ENCODE data around the gene CYP11A1.

Gene CYP11A1

DNA sequence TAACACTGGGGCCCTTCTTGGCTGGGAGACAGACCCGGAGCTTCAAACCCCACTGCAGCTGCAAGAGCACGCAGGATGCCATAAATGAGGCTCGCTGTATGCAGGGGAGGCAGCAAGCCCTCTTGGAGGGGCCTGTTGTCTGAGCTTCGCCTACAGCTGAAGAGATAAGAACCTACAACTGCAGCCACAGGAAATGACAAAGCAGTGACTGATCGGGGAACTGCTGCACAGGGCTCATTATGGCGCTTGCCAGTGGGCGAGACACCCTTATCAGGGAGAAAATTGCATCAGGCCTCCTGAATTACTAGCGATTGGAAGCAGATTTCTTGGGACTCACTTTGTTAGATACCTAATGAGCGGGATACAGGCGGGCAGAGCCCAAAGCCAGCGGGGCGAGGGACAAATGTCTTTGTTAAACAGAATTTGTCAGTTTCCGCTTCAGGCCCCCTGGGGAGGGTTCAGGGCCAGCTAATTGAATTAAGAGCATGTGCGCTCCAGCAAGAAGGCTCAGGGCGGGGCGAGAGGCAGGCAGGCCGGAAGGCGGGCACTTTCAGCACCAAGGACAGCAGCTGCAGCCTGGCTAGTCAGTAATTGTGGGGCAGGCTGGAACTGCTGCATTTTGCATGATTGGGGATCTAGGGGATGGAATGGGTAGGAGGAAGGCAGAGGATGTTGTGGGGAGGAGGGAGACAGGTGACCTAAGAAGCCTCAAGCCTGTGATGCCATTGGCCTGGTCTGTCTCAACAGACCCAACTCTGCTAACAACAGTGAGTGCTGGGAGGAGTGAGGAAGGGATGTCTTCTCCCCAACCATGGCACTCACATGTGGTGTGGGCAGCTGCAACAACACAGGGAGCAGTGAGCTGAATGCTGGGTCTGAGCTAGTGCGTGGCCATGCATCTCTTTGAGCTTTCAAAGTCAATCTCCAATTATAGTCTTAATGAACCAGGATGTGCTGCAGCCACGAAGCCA is 76.1 kb downstream of the CYP11A1 start:
- Histone ChIP-seq H3K4me3 (ENCODE audit: low read length) (no peak overlapping the region), H3K27ac (ENCODE audit: low read length) (no peak overlapping the region), H3K9me3 (replicated peaks; ENCODE audit: insufficient read depth, low read length) (no peaks in the 10 kb centered on the region), H2AFZ (ENCODE audit: low read length) (no peak overlapping the region), H3K4me2 (ENCODE audit: low read depth, low read length) (no peak overlapping the region), H4K20me1 (ENCODE audit: insufficient read depth, low read length) (no peaks in the 10 kb centered on the region), H3K27me3 (replicated peaks; ENCODE audit: insufficient read depth, low read length) (peaks cover 60% of the 10 kb centered on the region), H3F3A (ENCODE audit: insufficient read depth, low read length) (no peaks in the 10 kb centered on the region), H3K9me2 (replicated peaks; ENCODE audit: insufficient read depth, low read length) (no peaks in the 10 kb centered on the region), H3K36me3 (replicated peaks; ENCODE audit: insufficient read depth, low read length) (no peaks in the 10 kb centered on the region), H3K9ac (ENCODE audit: low read length) (no peak overlapping the region), H3K79me2 (ENCODE audit: low read length) (no peaks in the 10 kb centered on the region), H3K4me1 (ENCODE audit: low read length) (no peaks in the 10 kb centered on the region)
- DNase-seq = peak; percentile 75
- TF ChIP-seq EZH2 (optimal IDR thresholded peaks at IDR 0.05; ENCODE audit: low read depth, low read length) = no peak
- no peak for TF ChIP-seq EZH2phosphoT487 (IDR thresholded peaks at IDR 0.05; ENCODE audit: low read length)
- TF ChIP-seq, protein P1, sequence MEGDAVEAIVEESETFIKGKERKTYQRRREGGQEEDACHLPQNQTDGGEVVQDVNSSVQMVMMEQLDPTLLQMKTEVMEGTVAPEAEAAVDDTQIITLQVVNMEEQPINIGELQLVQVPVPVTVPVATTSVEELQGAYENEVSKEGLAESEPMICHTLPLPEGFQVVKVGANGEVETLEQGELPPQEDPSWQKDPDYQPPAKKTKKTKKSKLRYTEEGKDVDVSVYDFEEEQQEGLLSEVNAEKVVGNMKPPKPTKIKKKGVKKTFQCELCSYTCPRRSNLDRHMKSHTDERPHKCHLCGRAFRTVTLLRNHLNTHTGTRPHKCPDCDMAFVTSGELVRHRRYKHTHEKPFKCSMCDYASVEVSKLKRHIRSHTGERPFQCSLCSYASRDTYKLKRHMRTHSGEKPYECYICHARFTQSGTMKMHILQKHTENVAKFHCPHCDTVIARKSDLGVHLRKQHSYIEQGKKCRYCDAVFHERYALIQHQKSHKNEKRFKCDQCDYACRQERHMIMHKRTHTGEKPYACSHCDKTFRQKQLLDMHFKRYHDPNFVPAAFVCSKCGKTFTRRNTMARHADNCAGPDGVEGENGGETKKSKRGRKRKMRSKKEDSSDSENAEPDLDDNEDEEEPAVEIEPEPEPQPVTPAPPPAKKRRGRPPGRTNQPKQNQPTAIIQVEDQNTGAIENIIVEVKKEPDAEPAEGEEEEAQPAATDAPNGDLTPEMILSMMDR (IDR thresholded peaks at IDR 0.05; ENCODE audit: low read length) = no peak

DNA sequence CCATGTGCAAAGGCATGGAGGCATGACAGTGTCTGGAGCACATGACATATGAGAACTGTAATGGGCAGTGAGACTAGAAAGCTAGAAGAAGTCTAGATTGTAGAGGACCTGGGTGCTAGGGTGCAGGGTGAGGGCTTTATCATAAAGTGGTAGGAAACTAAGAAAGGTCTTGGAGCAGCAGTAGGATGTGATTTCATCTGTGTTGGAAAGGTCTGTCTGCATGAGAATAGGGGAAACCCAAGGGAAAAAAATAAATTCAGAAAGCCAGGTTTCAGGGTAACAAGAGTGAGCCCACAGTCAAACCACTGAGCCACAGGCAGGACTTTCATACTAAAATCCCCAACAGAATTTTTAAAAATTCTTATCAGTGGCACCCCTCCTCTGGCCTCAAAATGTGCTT is 76.8 kb downstream of the CYP11A1 start:
- no peak overlapping the region for H2AFZ ChIP-seq (ENCODE audit: low read length)
- H3K36me3 ChIP-seq (replicated peaks; ENCODE audit: insufficient read depth, low read length) = no peaks in the 10 kb centered on the region
- H3K4me3 ChIP-seq (ENCODE audit: low read length) = no peak overlapping the region
- H3K9ac ChIP-seq (ENCODE audit: low read length) = no peak overlapping the region
- H3K79me2 ChIP-seq (ENCODE audit: low read length) = no peaks in the 10 kb centered on the region
- H3F3A ChIP-seq (ENCODE audit: insufficient read depth, low read length) = no peaks in the 10 kb centered on the region
- no peak overlapping the region for H3K27ac ChIP-seq (ENCODE audit: low read length)
- peaks cover 60% of the 10 kb centered on the region for H3K27me3 ChIP-seq (replicated peaks; ENCODE audit: insufficient read depth, low read length)
- no peaks in the 10 kb centered on the region for H3K9me2 ChIP-seq (replicated peaks; ENCODE audit: insufficient read depth, low read length)
- H3K9me3 ChIP-seq (replicated peaks; ENCODE audit: insufficient read depth, low read length) = no peaks in the 10 kb centered on the region
- H3K4me1 ChIP-seq (ENCODE audit: low read length) = no peaks in the 10 kb centered on the region
- DNase-seq = no peak
- H4K20me1 ChIP-seq (ENCODE audit: insufficient read depth, low read length) = no peaks in the 10 kb centered on the region
- H3K4me2 ChIP-seq (ENCODE audit: low read depth, low read length) = no peak overlapping the region
- no peak for TF ChIP-seq EZH2phosphoT487 (IDR thresholded peaks at IDR 0.05; ENCODE audit: low read length)
- no peak for TF ChIP-seq EZH2 (optimal IDR thresholded peaks at IDR 0.05; ENCODE audit: low read depth, low read length)
- TF ChIP-seq, protein P1 (IDR thresholded peaks at IDR 0.05; ENCODE audit: low read length) = no peak

DNA sequence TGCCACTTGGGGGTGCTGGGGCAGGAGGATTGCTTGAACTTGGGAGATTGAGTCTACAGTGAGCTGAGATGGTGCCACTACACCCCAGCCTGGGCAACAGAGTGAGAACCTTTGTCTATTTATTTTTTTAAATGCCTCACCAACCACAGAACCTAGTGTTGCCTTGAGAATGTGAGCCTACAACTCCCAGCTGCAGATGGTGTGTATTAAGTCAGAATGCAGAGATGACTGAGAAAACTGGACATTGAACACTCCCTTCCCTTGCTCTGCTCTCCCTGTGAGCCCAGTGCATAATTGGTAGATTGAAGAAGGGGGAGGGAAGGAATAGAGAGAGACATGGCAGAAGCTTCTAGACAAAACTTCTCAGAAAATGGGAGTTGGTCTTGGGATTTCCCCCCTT is 77.8 kb downstream of the CYP11A1 start:
- Histone ChIP-seq H3K4me1 (ENCODE audit: low read length) (no peaks in the 10 kb centered on the region), H3K4me2 (ENCODE audit: low read depth, low read length) (no peak overlapping the region), H2AFZ (ENCODE audit: low read length) (no peak overlapping the region), H3K9ac (ENCODE audit: low read length) (no peak overlapping the region), H3K36me3 (replicated peaks; ENCODE audit: insufficient read depth, low read length) (no peaks in the 10 kb centered on the region), H3K9me2 (replicated peaks; ENCODE audit: insufficient read depth, low read length) (no peaks in the 10 kb centered on the region), H3F3A (ENCODE audit: insufficient read depth, low read length) (no peaks in the 10 kb centered on the region), H3K79me2 (ENCODE audit: low read length) (no peaks in the 10 kb centered on the region), H3K27ac (ENCODE audit: low read length) (no peak overlapping the region), H3K9me3 (replicated peaks; ENCODE audit: insufficient read depth, low read length) (no peaks in the 10 kb centered on the region), H3K4me3 (ENCODE audit: low read length) (no peak overlapping the region), H4K20me1 (ENCODE audit: insufficient read depth, low read length) (no peaks in the 10 kb centered on the region), H3K27me3 (replicated peaks; ENCODE audit: insufficient read depth, low read length) (peaks cover 61% of the 10 kb centered on the region)
- TF ChIP-seq EZH2 (optimal IDR thresholded peaks at IDR 0.05; ENCODE audit: low read depth, low read length) = no peak
- no peak for TF ChIP-seq EZH2phosphoT487 (IDR thresholded peaks at IDR 0.05; ENCODE audit: low read length)
- TF ChIP-seq, protein P1 (IDR thresholded peaks at IDR 0.05; ENCODE audit: low read length) = no peak
- DNase-seq = no peak

Data from MM.1S (cell line).